Omental fat pad (tissue), 4 donors: ENCODE data around the gene SELENOO. TPM values are rescaled to one million over a fixed set of nuclear protein-coding genes. Genes with fewer than 3 reads are reported as not detected.

Experiments used
- ATAC-seq: fragments of 150-250 bp; one replicate; pipeline ENCODE4 v1.9.1; 2016; ENCODE audit warnings: mild to moderate bottlenecking, moderate library complexity; ENCODE audit not compliant: low FRiP score
- DNase-seq: peaks from one replicate; pipeline ENCODE4 v3.0.0-alpha.2; 2019; ENCODE audit warnings: low spot score
- CTCF ChIP-seq, 3 donors: fragments of 450-650 bp; IDR thresholded peaks; one replicate each; pipeline ENCODE4 v1.5.1; 2016 to 2017; ENCODE audit warnings: antibody characterized with exemption in 3 of 3, mild to moderate bottlenecking in 3 of 3, moderate library complexity in 2 of 3
- total RNA-seq, 4 donors: library from RNA; depleted of rRNA; stranded (reverse); fragments of >200 nt; gene quantifications; one replicate each; pipeline ENCODE4 v1.1.0, GENCODE V29; 2016

SELENOO gene
- total RNA-seq, 4 donors from 2014 or later: 21.2 to 38.3 (median 31.9) TPM

- TF ChIP-seq CTCF (IDR thresholded peaks at IDR 0.05): no peak
- DNase-seq (no peak), ATAC-seq (no peak)
These were observed 45.7 kb downstream of the SELENOO start for GRCh38 chr22:50246242-50247175.

- DNase-seq: no peak
- ATAC-seq: no peak
- TF ChIP-seq CTCF (IDR thresholded peaks at IDR 0.05): no peak
These were observed 46.9 kb downstream of the SELENOO start for GRCh38 chr22:50247748-50248147.

GRCh38 chr22:50248196-50249081, 47.6 kb downstream of the SELENOO start:
- no peak for DNase-seq
- TF ChIP-seq CTCF (IDR thresholded peaks at IDR 0.05): no peak
- no peak for ATAC-seq

- no peak for TF ChIP-seq CTCF (IDR thresholded peaks at IDR 0.05)
- DNase-seq (no peak), ATAC-seq (no peak)
These were observed 48.8 kb downstream of the SELENOO start for GRCh38 chr22:50249341-50250248.

GRCh38 chr22:50250249-50250554, 49.4 kb downstream of the SELENOO start:
- TF ChIP-seq CTCF (IDR thresholded peaks at IDR 0.05): no peak
- no peak for DNase-seq
- no peak for ATAC-seq
